Measurements from ENCODE around the gene CEACAM21. TPM values are rescaled to one million over a fixed set of nuclear protein-coding genes. Genes with fewer than 3 reads are reported as not detected.

CEACAM21 gene
- total and polyA plus RNA-seq, 2 donors (not counting 1 experiment from before 2014, with no cell fraction given), result not detected

GRCh38 chr19:41591951-41592562 lies 16.1 kb downstream of the CEACAM21 start:
- Histone ChIP-seq H2AFZ (ENCODE audit: low read length) (no peak overlapping the region), H3K27me3 (ENCODE audit: control insufficient read depth, insufficient read depth, low read length) (no peaks in the 10 kb centered on the region), H3K9ac (ENCODE audit: insufficient read depth, low read length) (no peak overlapping the region), H3K36me3 (ENCODE audit: control insufficient read depth, insufficient read depth, low read length) (no peaks in the 10 kb centered on the region), H3K4me1 (ENCODE audit: control insufficient read depth, extremely low read depth, insufficient read depth, low read length) (no peaks in the 10 kb centered on the region), H3K9me3 (ENCODE audit: control insufficient read depth, insufficient read depth, low read depth, low read length) (no peaks in the 10 kb centered on the region), H3K4me3 (replicated peaks in 1 of 4; ENCODE audit: control extremely low read depth in 1 of 4, insufficient read depth in 1 of 4, low read depth in 3 of 4, low read length in 4 of 4) (no peak overlapping the region), H4K20me1 (ENCODE audit: control insufficient read depth, extremely low read depth, insufficient read depth, low read length) (no peaks in the 10 kb centered on the region), H3K27ac (ENCODE audit: insufficient read depth, low read length) (no peak overlapping the region), H3K4me2 (ENCODE audit: extremely low read depth, insufficient read depth, low read length) (no peak overlapping the region), H3K79me2 (ENCODE audit: control insufficient read depth, insufficient read depth, low read length) (no peaks in the 10 kb centered on the region)
- DNase-seq (ENCODE audit: low read depth in 2 of 2), result no peak
- no peak for TF ChIP-seq CTCF (conservative IDR thresholded peaks at IDR 0.05 in 1 of 2, IDR thresholded peaks at IDR 0.05 in 1 of 2; ENCODE audit: low read depth in 1 of 2, low read length in 2 of 2)
- TF ChIP-seq EZH2 (IDR thresholded peaks at IDR 0.05; ENCODE audit: low read length, missing control alignments), result no peak

GRCh38 chr19:41595258-41595889 lies 19.4 kb downstream of the CEACAM21 start:
- Histone ChIP-seq H2AFZ (ENCODE audit: low read length) (no peak overlapping the region), H3K4me1 (ENCODE audit: control insufficient read depth, extremely low read depth, insufficient read depth, low read length) (no peaks in the 10 kb centered on the region), H3K27me3 (ENCODE audit: control insufficient read depth, insufficient read depth, low read length) (no peaks in the 10 kb centered on the region), H3K79me2 (ENCODE audit: control insufficient read depth, insufficient read depth, low read length) (no peaks in the 10 kb centered on the region), H3K27ac (ENCODE audit: insufficient read depth, low read length) (no peak overlapping the region), H3K9me3 (ENCODE audit: control insufficient read depth, insufficient read depth, low read depth, low read length) (no peaks in the 10 kb centered on the region), H3K36me3 (ENCODE audit: control insufficient read depth, insufficient read depth, low read length) (no peaks in the 10 kb centered on the region), H3K9ac (ENCODE audit: insufficient read depth, low read length) (no peak overlapping the region), H3K4me2 (ENCODE audit: extremely low read depth, insufficient read depth, low read length) (no peak overlapping the region), H3K4me3 (replicated peaks in 1 of 4; ENCODE audit: control extremely low read depth in 1 of 4, insufficient read depth in 1 of 4, low read depth in 3 of 4, low read length in 4 of 4) (no peak overlapping the region), H4K20me1 (ENCODE audit: control insufficient read depth, extremely low read depth, insufficient read depth, low read length) (no peaks in the 10 kb centered on the region)
- DNase-seq (ENCODE audit: low read depth in 2 of 2), result peak; percentile 68 to 79
- no peak for TF ChIP-seq EZH2 (IDR thresholded peaks at IDR 0.05; ENCODE audit: low read length, missing control alignments)
- peak; percentile 40 to 66 for TF ChIP-seq CTCF (conservative IDR thresholded peaks at IDR 0.05 in 1 of 2, IDR thresholded peaks at IDR 0.05 in 1 of 2; ENCODE audit: low read depth in 1 of 2, low read length in 2 of 2)

GRCh38 chr19:41595890-41596280 lies 19.9 kb downstream of the CEACAM21 start:
- Histone ChIP-seq H3K27ac (ENCODE audit: insufficient read depth, low read length) (no peak overlapping the region), H2AFZ (ENCODE audit: low read length) (no peak overlapping the region), H3K79me2 (ENCODE audit: control insufficient read depth, insufficient read depth, low read length) (no peaks in the 10 kb centered on the region), H3K4me2 (ENCODE audit: extremely low read depth, insufficient read depth, low read length) (no peak overlapping the region), H3K4me1 (ENCODE audit: control insufficient read depth, extremely low read depth, insufficient read depth, low read length) (no peaks in the 10 kb centered on the region), H3K9me3 (ENCODE audit: control insufficient read depth, insufficient read depth, low read depth, low read length) (no peaks in the 10 kb centered on the region), H4K20me1 (ENCODE audit: control insufficient read depth, extremely low read depth, insufficient read depth, low read length) (no peaks in the 10 kb centered on the region), H3K9ac (ENCODE audit: insufficient read depth, low read length) (no peak overlapping the region), H3K36me3 (ENCODE audit: control insufficient read depth, insufficient read depth, low read length) (no peaks in the 10 kb centered on the region), H3K27me3 (ENCODE audit: control insufficient read depth, insufficient read depth, low read length) (no peaks in the 10 kb centered on the region), H3K4me3 (replicated peaks in 1 of 4; ENCODE audit: control extremely low read depth in 1 of 4, insufficient read depth in 1 of 4, low read depth in 3 of 4, low read length in 4 of 4) (no peak overlapping the region)
- TF ChIP-seq CTCF (conservative IDR thresholded peaks at IDR 0.05 in 1 of 2, IDR thresholded peaks at IDR 0.05 in 1 of 2; ENCODE audit: low read depth in 1 of 2, low read length in 2 of 2) (no peak), EZH2 (IDR thresholded peaks at IDR 0.05; ENCODE audit: low read length, missing control alignments) (no peak)
- no peak for DNase-seq (ENCODE audit: low read depth in 2 of 2)
